A549 (cell line): ENCODE results near the gene GINM1.

Experiments
- CEBPB ChIP-seq, 2 experiments: fragments of >200 bp in 1 of 2; sonication (Bioruptor Twin) in 1 of 2; formaldehyde crosslinking in 1 of 2; IDR thresholded peaks; 2 replicates each; pipeline ENCODE4 v1.6.1; 2012 to 2016
- CTCF ChIP-seq: fragments of >200 bp; sonication (Bioruptor Twin); formaldehyde crosslinking; IDR thresholded peaks from 3 replicates; pipeline ENCODE4 v1.5.1; 2016
- SREBF2 ChIP-seq: fragments of 450-650 bp; IDR thresholded peaks from 2 replicates; pipeline ENCODE4 v1.6.1; 2014; ENCODE audit warnings: mild to moderate bottlenecking, moderate library complexity

GRCh38 chr6:149559389-149559788, 6.8 kb upstream of the GINM1 start:
- TF ChIP-seq CTCF = no peak
- TF ChIP-seq CEBPB (IDR thresholded peaks at IDR 0.05) = no peak
- TF ChIP-seq SREBF2 = no peak
